Psoas muscle (tissue), 8 donors: ENCODE data around the gene HEG1. TPM values are rescaled to one million over a fixed set of nuclear protein-coding genes. Genes with fewer than 3 reads are reported as not detected.

Experiments
- ATAC-seq, 4 donors: fragments of 200-7000 bp; cut with Tn5 transposase; one replicate each; pipeline ENCODE4 v1.9.1; 2020; ENCODE audit warnings: moderate library complexity in 3 of 4, mild to moderate bottlenecking in 2 of 4
- DNase-seq, 2 donors: peaks; one replicate each; pipeline ENCODE4 v3.0.0-alpha.2; 2020
- H3K27ac ChIP-seq: fragments of 200-600 bp; one replicate; pipeline ENCODE4 v1.8.0; 2022
- H3K27me3 ChIP-seq, 3 donors: fragments of 200-600 bp in 1 of 3; one replicate each; pipeline versions ENCODE4 v1.6.1 to v1.8.0; 2013 to 2022; ENCODE audit warnings: low read length in 2 of 3, mild to moderate bottlenecking in 2 of 3, moderate library complexity in 1 of 3; ENCODE audit not compliant: insufficient read depth in 3 of 3
- H3K36me3 ChIP-seq, 2 donors: fragments of 200-600 bp in 1 of 2; one replicate each; pipeline versions ENCODE4 v1.6.1 to v1.8.0; 2013 to 2022; ENCODE audit warnings: low read depth in 1 of 2, mild to moderate bottlenecking in 1 of 2, moderate library complexity in 1 of 2; ENCODE audit not compliant: insufficient read depth in 1 of 2
- H3K4me1 ChIP-seq: fragments of 200-600 bp; one replicate; pipeline ENCODE4 v1.8.0; 2022
- H3K4me3 ChIP-seq: fragments of 200-600 bp; one replicate; pipeline ENCODE4 v1.8.0; 2022; ENCODE audit warnings: mild to moderate bottlenecking
- H3K9me3 ChIP-seq: fragments of 200-600 bp; one replicate; pipeline ENCODE4 v1.8.0; 2022
- CTCF ChIP-seq: fragments of 200-600 bp; IDR thresholded peaks from one replicate; pipeline ENCODE4 v1.8.0; 2022; ENCODE audit warnings: antibody characterized with exemption
- WGBS, 3 donors: extraction: QIAGEN DNeasy Blood & Tissue Kit; methylation state at CpG; one replicate each; pipeline versions ENCODE4 v1.1.6 to v1.1.7; 2013; 5-methylcytosine and 5-hydroxymethylcytosine counted together
- intact Hi-C, 2 donors: fragments of 100-400 bp; cut with DNase I; formaldehyde crosslinking; loops; one replicate each; pipeline versions ENCODE4 v1.11.0 to v1.14.2; 2022
- polyA plus RNA-seq, 3 donors: library from polyadenylated mRNA; stranded (reverse); fragments of 200-250 nt; gene quantifications; one replicate each; pipeline ENCODE4 v1.2.3, GENCODE V29; 2013
- total RNA-seq, 4 donors: library from RNA; stranded (reverse); fragmentation: NEBNext Ultra II Directional in 2 of 4; extraction: Animal tissue kit (Norgen Biotek cat#: 25700) in 2 of 4; gene quantifications; one replicate each; pipeline versions ENCODE4 v1.2.1 to v1.2.4, GENCODE V29; 2021 to 2023
- donor health status: healthy with polysubstance abuse.
- donor health status: DM: no; HTN: no; CAD: no; lungs with moderate emphysema.
- donor health status: Bipolar disorder and iron deficiency.
- donor health status: healthy.
- donor health status: DM: yes; HTN: yes; CAD: no.
- donor health status: DM: no; HTN: no; CAD: no.
- donor health status: DM: no; HTN: no; CAD: no.
- donor health status: DM: yes; HTN: yes; CAD: no.

The HEG1 gene
- total and polyA plus RNA-seq, 7 donors: 3.2 to 38.7 (median 11.7) TPM

- Histone ChIP-seq H3K4me1 (peaks cover 12% of the 10 kb centered on the region), H3K9me3 (no peaks in the 10 kb centered on the region), H3K27ac (no peak overlapping the region), H3K4me3 (no peak overlapping the region), H3K27me3 (no peaks in the 10 kb centered on the region), H3K36me3 (peaks cover 3 to 83% of the 10 kb centered on the region in 2 donors)
- no peak for TF ChIP-seq CTCF
- WGBS, 3 donors: 95 to 96% (median 96%) methylated on average over 7 of the region's 7 CpGs
- no peak for ATAC-seq
- intact Hi-C loops: no loop called here
- no peak for DNase-seq
Observed at GRCh38 chr3:125010393-125010792, 45.4 kb downstream of the HEG1 start.

GRCh38 chr3:125008766-125009165 lies 47.0 kb downstream of the HEG1 start:
- Histone ChIP-seq H3K27ac (no peak overlapping the region), H3K4me3 (no peak overlapping the region), H3K36me3 (peaks cover 3 to 85% of the 10 kb centered on the region in 2 donors), H3K4me1 (peaks cover 26% of the 10 kb centered on the region), H3K27me3 (no peaks in the 10 kb centered on the region), H3K9me3 (no peaks in the 10 kb centered on the region)
- ATAC-seq: no peak
- no peak for DNase-seq
- intact Hi-C loops: loop anchor here in 1 of 2 donors (5.0 kb wide), 1 partner anchor 34 kb away; no protein-coding TSS in a partner anchor
- TF ChIP-seq CTCF: no peak
- WGBS, 3 donors: 72 to 85% (median 83%) methylated on average over 4 of the region's 4 CpGs

- Histone ChIP-seq H3K36me3 (peaks cover 0 to 85% of the 10 kb centered on the region in 2 donors), H3K4me3 (no peak overlapping the region), H3K27me3 (no peaks in the 10 kb centered on the region), H3K27ac (no peak overlapping the region), H3K4me1 (peaks cover 41% of the 10 kb centered on the region), H3K9me3 (no peaks in the 10 kb centered on the region)
- WGBS, 3 donors: 91 to 93% (median 91%) methylated on average over 5 of the region's 5 CpGs
- ATAC-seq (no peak), DNase-seq (no peak)
- intact Hi-C loops: loop anchor here in 1 of 2 donors (5.0 kb wide), 1 partner anchor 36 kb away; no protein-coding TSS in a partner anchor
- TF ChIP-seq CTCF: no peak
Observed at GRCh38 chr3:125006291-125006731, 49.5 kb downstream of the HEG1 start.

GRCh38 chr3:125005676-125006075 lies 50.1 kb downstream of the HEG1 start:
- Histone ChIP-seq H3K4me1 (peaks cover 35% of the 10 kb centered on the region), H3K9me3 (no peaks in the 10 kb centered on the region), H3K36me3 (peaks cover 0 to 85% of the 10 kb centered on the region in 2 donors), H3K4me3 (no peak overlapping the region), H3K27me3 (no peaks in the 10 kb centered on the region), H3K27ac (no peak overlapping the region)
- ATAC-seq (no peak), DNase-seq (no peak)
- no peak for TF ChIP-seq CTCF
- 87 to 95% (median 94%) methylated on average over 5 of the region's 5 CpGs for WGBS, 3 donors
- intact Hi-C loops: loop anchor here in 1 of 2 donors (5.0 kb wide), 1 partner anchor 37 kb away; no protein-coding TSS in a partner anchor

- H3K27ac ChIP-seq: no peak overlapping the region
- DNase-seq (no peak), ATAC-seq (no peak)
- 80 to 90% (median 85%) methylated on average over 4 of the region's 4 CpGs for WGBS, 3 donors
- H3K4me3 ChIP-seq: no peak overlapping the region
- intact Hi-C loops: loop anchor here in 1 of 2 donors (5.0 kb wide), 1 partner anchor 37 kb away; no protein-coding TSS in a partner anchor
- H3K4me1 ChIP-seq: peaks cover 31% of the 10 kb centered on the region
- H3K9me3 ChIP-seq: no peaks in the 10 kb centered on the region
- H3K36me3 ChIP-seq: peaks cover 0 to 85% of the 10 kb centered on the region in 2 donors
- no peak for TF ChIP-seq CTCF
- H3K27me3 ChIP-seq: no peaks in the 10 kb centered on the region
Observed at GRCh38 chr3:125005222-125005621, 50.6 kb downstream of the HEG1 start.
